Measurements from ENCODE around the gene PSMD5. TPM values are rescaled to one million over a fixed set of nuclear protein-coding genes. Genes with fewer than 3 reads are reported as not detected.

The PSMD5 gene
- total and polyA plus RNA-seq, 11 donors: 4.8 to 17.9 (median 13.4) TPM

DNA sequence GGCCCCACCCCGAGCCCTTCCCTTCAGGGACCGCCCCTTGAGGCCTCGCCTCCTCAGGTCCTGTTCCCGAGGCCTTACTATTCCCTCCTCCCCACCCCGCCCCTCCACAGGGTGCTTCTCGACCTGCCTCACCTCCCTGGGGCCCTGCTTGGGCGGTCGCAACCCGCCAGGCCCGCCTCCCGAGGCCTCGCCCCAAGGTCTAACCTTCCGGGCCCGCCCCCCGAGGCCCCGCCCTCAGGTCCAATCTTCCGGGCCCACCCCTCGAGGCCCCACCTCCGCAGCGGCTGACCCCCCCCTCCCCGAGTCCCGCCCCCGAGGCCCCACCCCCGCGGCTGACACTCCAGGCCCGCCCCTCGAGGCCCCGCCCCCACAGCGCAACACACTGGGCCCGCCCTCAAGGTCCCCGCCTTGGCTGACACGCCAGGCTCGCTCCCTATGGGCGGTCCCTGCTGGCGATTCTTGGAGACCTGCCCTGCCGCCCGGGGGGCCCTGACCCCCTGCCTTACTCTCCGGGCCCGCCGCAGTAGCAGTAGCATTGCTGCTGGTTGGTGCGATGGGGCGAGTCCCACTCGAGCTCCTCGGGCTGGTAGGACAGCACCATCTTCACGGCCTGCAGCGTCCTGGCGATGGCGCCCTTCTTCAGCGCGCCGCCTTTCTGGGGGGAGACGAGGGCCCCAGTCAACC is 26.1 kb upstream of the PSMD5 start:
- Histone ChIP-seq H3K27ac (peak overlapping the region; percentile 69 to 93 (median 84)), H3K4me1 (peaks cover 0 to 20% (median 2%) of the 10 kb centered on the region in 12 donors), H3K36me3 (peaks cover 0 to 54% (median 17%) of the 10 kb centered on the region in 9 donors), H3K4me3 (peak overlapping the region; percentile 26 to 87 (median 58)), H3K27me3 (no peaks in the 10 kb centered on the region), H3K9me3 (no peaks in the 10 kb centered on the region)
- TF ChIP-seq POLR2A (IDR thresholded peaks at IDR 0.05) (no peak), CTCF (IDR thresholded peaks at IDR 0.05) (peak in 9 of 12 donors; percentile 28 to 76 (median 44))
- ATAC-seq (peak; percentile 88 to 97 (median 95)), DNase-seq (peak; percentile 95 to 97 (median 96))
- WGBS, 4 donors: 14 to 34% (median 25%) methylated on average over 5 to 52 of the region's 52 CpGs
- intact Hi-C loops (cut with DNase I): loop anchor here in 4 of 10 donors (1.0 to 2.0 kb wide), 6 partner anchors 26 to 76 kb away; partner anchors contain the start of genes FBXW2 (in 1 of the 4) and PSMD5 (in 1 of the 4)

- H3K4me3 ChIP-seq: peak overlapping the region; percentile 17 to 87 (median 58)
- H3K4me1 ChIP-seq: peaks cover 0 to 20% (median 2%) of the 10 kb centered on the region in 12 donors
- WGBS, 4 donors: 26 to 45% (median 28%) methylated on average over 10 to 11 of the region's 11 CpGs
- TF ChIP-seq POLR2A (IDR thresholded peaks at IDR 0.05) (no peak), CTCF (IDR thresholded peaks at IDR 0.05) (no peak)
- intact Hi-C loops (cut with DNase I): loop anchor here in 4 of 10 donors (1.0 to 2.0 kb wide), 4 partner anchors 25 to 68 kb away; partner anchors contain the start of gene PSMD5 (in 1 of the 4)
- H3K27me3 ChIP-seq: no peaks in the 10 kb centered on the region
- ATAC-seq (no peak), DNase-seq (no peak)
- H3K36me3 ChIP-seq: peaks cover 0 to 55% (median 16%) of the 10 kb centered on the region in 9 donors
- peak overlapping the region; percentile 69 to 93 (median 84) for H3K27ac ChIP-seq
- H3K9me3 ChIP-seq: no peaks in the 10 kb centered on the region
Observed at GRCh38 chr9:120868339-120868675, 25.6 kb upstream of the PSMD5 start.

DNA sequence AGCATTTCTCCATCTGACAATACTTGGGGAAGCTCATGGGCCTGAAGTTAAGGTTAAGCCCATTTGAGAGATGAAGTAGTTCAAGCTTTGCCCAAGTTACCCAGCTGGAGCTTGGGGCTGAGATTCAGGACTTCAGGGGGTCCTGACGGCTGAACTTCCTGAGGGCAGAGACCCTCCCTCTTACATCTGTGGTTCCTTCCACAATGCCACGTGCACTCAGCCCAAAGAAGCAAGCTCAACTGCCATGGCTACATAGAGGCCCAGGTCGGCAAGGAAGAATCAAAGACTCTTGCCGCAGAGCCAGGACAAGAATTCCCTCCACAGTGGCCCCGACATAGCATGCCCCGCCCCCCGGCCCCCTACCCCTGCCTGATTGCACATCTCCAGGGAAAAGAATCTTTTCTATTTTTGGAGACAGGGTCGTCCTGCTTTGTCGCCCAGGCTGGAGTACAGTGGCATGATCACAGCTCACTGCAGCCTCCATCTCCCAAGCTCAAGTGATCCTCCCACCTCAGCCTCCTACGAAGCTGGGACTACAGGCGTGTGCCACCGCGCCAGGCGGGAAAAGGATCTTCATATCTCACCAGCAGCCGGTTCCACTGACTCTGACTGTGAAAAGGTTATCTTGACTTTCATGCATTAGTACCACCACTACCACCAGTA is 25.1 kb upstream of the PSMD5 start:
- ATAC-seq (no peak), DNase-seq (no peak)
- Histone ChIP-seq H3K36me3 (peaks cover 0 to 55% (median 15%) of the 10 kb centered on the region in 9 donors), H3K27me3 (no peaks in the 10 kb centered on the region), H3K27ac (peak overlapping the region in 11 of 12 donors; percentile 69 to 93 (median 84)), H3K9me3 (no peaks in the 10 kb centered on the region), H3K4me3 (peak overlapping the region in 9 of 12 donors; percentile 53 to 87 (median 59)), H3K4me1 (peaks cover 0 to 20% (median 2%) of the 10 kb centered on the region in 12 donors)
- intact Hi-C loops (cut with DNase I): loop anchor here in 4 of 10 donors (1.0 to 2.0 kb wide), 4 partner anchors 25 to 69 kb away; partner anchors contain the start of gene PSMD5 (in 1 of the 4)
- WGBS, 4 donors: 83 to 88% (median 86%) methylated on average over 12 to 15 of the region's 15 CpGs
- no peak for TF ChIP-seq CTCF (IDR thresholded peaks at IDR 0.05)
- no peak for TF ChIP-seq POLR2A (IDR thresholded peaks at IDR 0.05)

- no peak for ATAC-seq
- H3K4me1 ChIP-seq: peaks cover 0 to 20% (median 2%) of the 10 kb centered on the region in 12 donors
- no peaks in the 10 kb centered on the region for H3K27me3 ChIP-seq
- intact Hi-C loops (cut with DNase I): no loop called here
- 89 to 97% (median 95%) methylated on average over 6 of the region's 6 CpGs for WGBS, 4 donors
- no peak overlapping the region for H3K4me3 ChIP-seq
- TF ChIP-seq POLR2A (IDR thresholded peaks at IDR 0.05) (no peak), CTCF (IDR thresholded peaks at IDR 0.05) (no peak)
- no peak overlapping the region for H3K27ac ChIP-seq
- H3K9me3 ChIP-seq: no peaks in the 10 kb centered on the region
- no peak for DNase-seq
- peaks cover 0 to 60% (median 26%) of the 10 kb centered on the region in 9 donors for H3K36me3 ChIP-seq
Observed at GRCh38 chr9:120866651-120867050, 23.9 kb upstream of the PSMD5 start.

Measured in heart left ventricle (tissue), 16 donors.